PFSK-1 (cell line): ENCODE results near the gene TTC28.

Experiments used
- FOXP2 ChIP-seq: optimal IDR thresholded peaks from 2 replicates; pipeline ENCODE3; 2011; ENCODE audit warnings: borderline replicate concordance, control low read depth, inconsistent platforms; ENCODE audit not compliant: insufficient read depth; ENCODE audit errors: extremely low read length, extremely low read depth
- POLR2AphosphoS5 ChIP-seq: IDR thresholded peaks from 2 replicates; pipeline ENCODE4 v1.6.1; 2012; ENCODE audit warnings: low read depth, mild to moderate bottlenecking, control low read depth, low read length, moderate library complexity
- SIN3A ChIP-seq: IDR thresholded peaks from 2 replicates; pipeline ENCODE4 v1.6.1; 2012; ENCODE audit warnings: mild to moderate bottlenecking, low read length, moderate library complexity, borderline replicate concordance; ENCODE audit not compliant: insufficient read depth
- TAF1 ChIP-seq: IDR thresholded peaks from 2 replicates; pipeline ENCODE4 v1.6.1; 2012; ENCODE audit warnings: low read length, control low read depth, borderline replicate concordance; ENCODE audit not compliant: insufficient read depth
- TF ChIP-seq, protein P1 (sequence below), 2 experiments: IDR thresholded peaks; 2 replicates each; pipeline versions ENCODE4 v1.6.1 to v1.8.0; 2011 to 2012; ENCODE audit warnings: low read depth in 2 of 2, low read length in 2 of 2, control low read depth in 1 of 2, inconsistent platforms in 1 of 2, mild to moderate bottlenecking in 1 of 2, moderate library complexity in 1 of 2; ENCODE audit not compliant: insufficient read depth in 1 of 2

Gene TTC28

DNA sequence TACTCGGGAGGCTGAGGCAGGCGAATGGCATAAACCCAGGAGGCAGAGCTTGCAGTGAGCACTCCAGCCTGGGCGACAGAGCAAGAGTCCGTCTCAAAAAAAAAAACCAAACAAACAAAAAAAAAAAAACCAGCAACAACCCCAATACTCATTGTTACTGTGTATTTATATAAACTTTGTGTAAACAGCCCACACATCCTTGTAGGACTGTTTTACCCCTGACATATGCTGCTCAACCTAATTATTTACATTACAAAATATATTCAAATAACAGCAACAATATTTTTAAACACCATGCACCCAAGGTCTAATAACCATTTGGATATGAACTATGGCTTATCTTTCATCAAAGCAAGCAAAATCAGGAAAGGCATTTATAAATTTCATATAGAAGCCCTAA is 284.1 kb downstream of the TTC28 start:
- TF ChIP-seq FOXP2 (no peak), SIN3A (no peak), TAF1 (no peak), POLR2AphosphoS5 (no peak)
- TF ChIP-seq, protein P1, sequence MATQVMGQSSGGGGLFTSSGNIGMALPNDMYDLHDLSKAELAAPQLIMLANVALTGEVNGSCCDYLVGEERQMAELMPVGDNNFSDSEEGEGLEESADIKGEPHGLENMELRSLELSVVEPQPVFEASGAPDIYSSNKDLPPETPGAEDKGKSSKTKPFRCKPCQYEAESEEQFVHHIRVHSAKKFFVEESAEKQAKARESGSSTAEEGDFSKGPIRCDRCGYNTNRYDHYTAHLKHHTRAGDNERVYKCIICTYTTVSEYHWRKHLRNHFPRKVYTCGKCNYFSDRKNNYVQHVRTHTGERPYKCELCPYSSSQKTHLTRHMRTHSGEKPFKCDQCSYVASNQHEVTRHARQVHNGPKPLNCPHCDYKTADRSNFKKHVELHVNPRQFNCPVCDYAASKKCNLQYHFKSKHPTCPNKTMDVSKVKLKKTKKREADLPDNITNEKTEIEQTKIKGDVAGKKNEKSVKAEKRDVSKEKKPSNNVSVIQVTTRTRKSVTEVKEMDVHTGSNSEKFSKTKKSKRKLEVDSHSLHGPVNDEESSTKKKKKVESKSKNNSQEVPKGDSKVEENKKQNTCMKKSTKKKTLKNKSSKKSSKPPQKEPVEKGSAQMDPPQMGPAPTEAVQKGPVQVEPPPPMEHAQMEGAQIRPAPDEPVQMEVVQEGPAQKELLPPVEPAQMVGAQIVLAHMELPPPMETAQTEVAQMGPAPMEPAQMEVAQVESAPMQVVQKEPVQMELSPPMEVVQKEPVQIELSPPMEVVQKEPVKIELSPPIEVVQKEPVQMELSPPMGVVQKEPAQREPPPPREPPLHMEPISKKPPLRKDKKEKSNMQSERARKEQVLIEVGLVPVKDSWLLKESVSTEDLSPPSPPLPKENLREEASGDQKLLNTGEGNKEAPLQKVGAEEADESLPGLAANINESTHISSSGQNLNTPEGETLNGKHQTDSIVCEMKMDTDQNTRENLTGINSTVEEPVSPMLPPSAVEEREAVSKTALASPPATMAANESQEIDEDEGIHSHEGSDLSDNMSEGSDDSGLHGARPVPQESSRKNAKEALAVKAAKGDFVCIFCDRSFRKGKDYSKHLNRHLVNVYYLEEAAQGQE (IDR thresholded peaks at IDR 0.05; ENCODE audit: insufficient read depth in 1 of 2, low read depth in 2 of 2, low read length in 2 of 2): no peak

DNA sequence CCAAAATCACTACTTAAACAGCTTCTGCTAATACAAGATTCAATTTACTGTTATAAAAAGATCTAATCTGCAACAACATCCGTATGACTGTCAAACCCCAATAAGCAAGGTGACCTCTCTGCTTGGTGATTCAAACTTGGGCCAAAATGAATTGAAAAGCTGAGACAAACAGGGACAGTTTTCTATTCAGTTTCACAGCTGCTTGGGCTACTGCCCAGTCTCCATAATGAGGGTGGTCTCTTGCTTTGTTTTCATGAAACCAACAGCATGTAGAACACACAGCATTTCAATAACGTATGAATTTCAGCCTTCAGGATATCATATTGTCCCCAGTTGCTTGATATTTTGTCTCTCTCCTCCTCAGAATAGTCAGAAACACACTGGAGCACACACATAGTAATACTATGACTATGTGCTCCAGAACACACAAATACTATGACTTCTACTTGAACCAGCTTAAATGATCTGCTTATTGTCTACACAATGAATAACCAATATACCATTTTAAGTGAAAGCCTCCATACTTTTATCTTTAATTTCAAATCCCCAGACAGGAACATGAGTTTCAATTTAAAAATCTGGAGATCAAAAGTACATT is 285.0 kb downstream of the TTC28 start:
- TF ChIP-seq TAF1 (no peak), SIN3A (no peak), FOXP2 (no peak), POLR2AphosphoS5 (no peak)
- TF ChIP-seq, protein P1 (IDR thresholded peaks at IDR 0.05; ENCODE audit: insufficient read depth in 1 of 2, low read depth in 2 of 2, low read length in 2 of 2): no peak

DNA sequence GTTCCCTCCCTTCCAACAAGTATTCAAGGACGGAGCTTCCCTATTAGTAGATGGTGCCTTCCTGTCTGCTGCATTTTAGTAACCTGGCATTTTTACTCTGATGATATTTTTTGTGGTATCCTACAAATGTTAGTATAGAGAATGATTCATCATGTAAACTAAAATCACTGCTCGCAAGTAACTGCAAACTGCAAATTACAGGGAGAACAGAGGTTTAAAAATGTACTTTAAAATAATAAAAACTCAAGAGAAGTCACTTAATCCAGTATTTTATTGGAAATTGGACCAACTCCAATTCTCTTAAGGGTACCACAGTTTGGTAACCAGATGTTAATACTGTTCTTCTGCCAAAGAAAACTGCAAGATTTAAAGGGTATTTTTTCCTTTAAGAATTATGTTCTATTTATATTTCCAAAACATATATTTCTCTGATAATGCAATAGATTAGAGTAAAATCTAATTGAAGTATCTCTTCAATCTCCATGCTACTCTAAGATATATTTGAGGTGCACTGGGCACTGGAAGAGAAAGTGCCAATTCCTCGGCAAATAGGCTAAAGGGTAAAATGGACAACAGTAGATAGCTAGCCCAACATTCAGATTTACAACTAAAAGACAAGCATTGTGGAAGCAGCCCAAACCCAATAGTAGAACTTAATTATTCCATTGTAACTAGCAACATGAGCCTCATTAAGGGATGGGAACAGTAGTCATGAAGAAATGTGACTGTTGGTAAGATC is 298.0 kb downstream of the TTC28 start:
- TF ChIP-seq SIN3A (no peak), TAF1 (no peak), FOXP2 (no peak), POLR2AphosphoS5 (no peak)
- TF ChIP-seq, protein P1 (IDR thresholded peaks at IDR 0.05; ENCODE audit: insufficient read depth in 1 of 2, low read depth in 2 of 2, low read length in 2 of 2): no peak

DNA sequence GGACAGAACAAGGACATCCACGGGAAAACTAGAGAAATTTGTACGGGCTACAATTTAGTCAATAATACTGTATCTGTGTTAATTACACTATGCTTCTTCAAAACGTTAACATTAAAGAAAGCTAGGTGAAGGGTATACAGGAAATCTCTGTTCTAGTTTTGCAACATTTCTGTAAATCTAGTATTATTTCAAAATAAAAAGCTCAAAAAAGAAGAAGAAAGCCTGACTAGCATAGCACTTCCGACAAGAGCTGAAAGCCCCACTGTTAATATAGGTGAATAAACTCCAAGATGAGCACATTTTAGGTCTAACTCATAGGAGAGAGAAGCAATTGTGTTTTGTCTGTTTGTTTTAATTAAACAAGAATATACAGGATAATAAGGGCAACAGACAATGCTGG is 299.7 kb downstream of the TTC28 start:
- TF ChIP-seq FOXP2 (no peak), POLR2AphosphoS5 (no peak), TAF1 (no peak), SIN3A (no peak)
- TF ChIP-seq, protein P1 (IDR thresholded peaks at IDR 0.05; ENCODE audit: insufficient read depth in 1 of 2, low read depth in 2 of 2, low read length in 2 of 2): no peak
